Right lobe of liver (tissue), 6 donors: ENCODE results near the gene ODC1. TPM values are rescaled to one million over a fixed set of nuclear protein-coding genes. Genes with fewer than 3 reads are reported as not detected.

Experiments
- ATAC-seq, 4 donors: fragments of 200-7000 bp; cut with Tn5 transposase; one replicate each; pipeline ENCODE4 v1.9.1; 2020; ENCODE audit warnings: mild to moderate bottlenecking in 4 of 4, moderate library complexity in 4 of 4
- DNase-seq, 3 donors: peaks; one replicate each; pipeline ENCODE4 v3.0.0-alpha.2; 2020
- H3K27ac ChIP-seq, 3 donors: fragments of 200-600 bp; one replicate each; pipeline ENCODE4 v1.8.0; 2022
- H3K27me3 ChIP-seq, 2 donors: fragments of 200-600 bp; one replicate each; pipeline ENCODE4 v1.8.0; 2022
- H3K36me3 ChIP-seq, 4 donors: fragments of 200-600 bp; sonication (generic) in 1 of 4; one replicate each; pipeline versions ENCODE4 v1.5.1 to v1.8.0; 2017 to 2022; ENCODE audit warnings: control low read depth in 1 of 4
- H3K4me1 ChIP-seq, 4 donors: fragments of 200-600 bp; sonication (generic) in 1 of 4; one replicate each; pipeline versions ENCODE4 v1.5.1 to v1.8.0; 2017 to 2022; ENCODE audit warnings: control low read depth in 1 of 4
- H3K4me3 ChIP-seq, 3 donors: fragments of 200-600 bp; one replicate each; pipeline ENCODE4 v1.8.0; 2022
- H3K9me3 ChIP-seq, 4 donors: fragments of 200-600 bp; sonication (generic) in 1 of 4; one replicate each; pipeline versions ENCODE4 v1.5.1 to v1.8.0; 2017 to 2022; ENCODE audit warnings: control low read depth in 1 of 4
- CTCF ChIP-seq, 4 donors: fragments of 200-600 bp in 3 of 4; fragments of 450-650 bp in 1 of 4; IDR thresholded peaks; one replicate each; pipeline versions ENCODE4 v1.5.1 to v1.8.0; 2016 to 2022; ENCODE audit warnings: antibody characterized with exemption in 4 of 4, mild to moderate bottlenecking in 2 of 4
- POLR2A ChIP-seq: fragments of 450-650 bp; IDR thresholded peaks from one replicate; pipeline ENCODE4 v1.6.1; 2017; ENCODE audit warnings: antibody characterized with exemption, mild to moderate bottlenecking
- WGBS: methylation state at CpG from one replicate; pipeline ENCODE4 v1.1.6; 2018; ENCODE audit warnings: low coverage, low lambda C conversion rate; ENCODE audit not compliant: insufficient coverage; ENCODE audit errors: missing lambda C conversion rate; 5-methylcytosine and 5-hydroxymethylcytosine counted together
- intact Hi-C, 2 donors: fragments of 100-400 bp; cut with DNase I; formaldehyde crosslinking; loops; one replicate each; pipeline versions ENCODE4 v1.11.2 to v1.14.1; 2022
- total RNA-seq, 6 experiments: library from RNA; depleted of rRNA in 2 of 6; stranded (reverse); fragments of >200 nt in 2 of 6; fragmentation: NEBNext Ultra II Directional in 3 of 6; extraction: Animal tissue kit (Norgen Biotek cat#: 25700) in 3 of 6; gene quantifications; one replicate each; pipeline versions ENCODE4 v1.1.0 to v1.2.4, GENCODE V29; 2016 to 2023
- donor health status: DM: no; HTN: yes; CAD: no.
- donor health status: DM: no; HTN: no; CAD: no.
- donor health status: DM: no; HTN: no; CAD: no.
- donor health status: DM: no; HTN: yes; CAD: no.
- donor health status: DM: no; HTN: yes; CAD: no.

ODC1 gene
- total RNA-seq, 6 experiments from 2014 or later: 14.4 to 197 (median 28.6) TPM

- Histone ChIP-seq H3K27me3 (no peaks in the 10 kb centered on the region), H3K36me3 (no peaks in the 10 kb centered on the region), H3K4me1 (peaks cover 0 to 39% (median 11%) of the 10 kb centered on the region in 4 donors), H3K9me3 (no peaks in the 10 kb centered on the region), H3K27ac (no peak overlapping the region), H3K4me3 (no peak overlapping the region)
- ATAC-seq: no peak
- intact Hi-C loops: no loop called here
- WGBS: 80% methylated on average over 1 of the region's 9 CpGs
- DNase-seq: no peak
- TF ChIP-seq CTCF (IDR thresholded peaks at IDR 0.05): no peak
- no peak for TF ChIP-seq POLR2A
These were observed 5.8 kb upstream of the ODC1 start for GRCh38 chr2:10453905-10454298.

- 71% methylated on average over 17 of the region's 17 CpGs for WGBS
- H3K27ac ChIP-seq: peak overlapping the region in 1 of 3 donors; percentile 8
These were observed 5.1 kb upstream of the ODC1 start for GRCh38 chr2:10452956-10453904.

GRCh38 chr2:10452312-10452711 is 4.2 kb upstream of the ODC1 start:
- TF ChIP-seq CTCF (IDR thresholded peaks at IDR 0.05) (no peak), POLR2A (peak; percentile 56)
- peak; percentile 34 to 64 (median 48) for ATAC-seq
- Histone ChIP-seq H3K36me3 (no peaks in the 10 kb centered on the region), H3K27me3 (no peaks in the 10 kb centered on the region), H3K4me1 (peaks cover 0 to 35% (median 11%) of the 10 kb centered on the region in 4 donors), H3K4me3 (no peak overlapping the region), H3K9me3 (no peaks in the 10 kb centered on the region), H3K27ac (peak overlapping the region; percentile 7 to 58 (median 56))
- 6% methylated on average over 3 of the region's 3 CpGs for WGBS
- intact Hi-C loops: no loop called here
- peak; percentile 80 to 94 (median 88) for DNase-seq

More at GRCh38 chr2:10452956-10453904, 5.1 kb upstream of the ODC1 start:
- ATAC-seq (no peak), DNase-seq (no peak)
- Histone ChIP-seq H3K9me3 (no peaks in the 10 kb centered on the region), H3K36me3 (no peaks in the 10 kb centered on the region), H3K4me1 (peaks cover 0 to 39% (median 11%) of the 10 kb centered on the region in 4 donors), H3K27me3 (no peaks in the 10 kb centered on the region), H3K4me3 (no peak overlapping the region)
- intact Hi-C loops: no loop called here
- TF ChIP-seq POLR2A (no peak), CTCF (IDR thresholded peaks at IDR 0.05) (no peak)

- TF ChIP-seq CTCF (IDR thresholded peaks at IDR 0.05): no peak
- no peak for TF ChIP-seq POLR2A
- H3K27ac ChIP-seq: peak overlapping the region; percentile 7 to 58 (median 56)
- H3K36me3 ChIP-seq: no peaks in the 10 kb centered on the region
- intact Hi-C loops: no loop called here
- ATAC-seq (no peak), DNase-seq (no peak)
- H3K4me3 ChIP-seq: no peak overlapping the region
- peaks cover 0 to 39% (median 13%) of the 10 kb centered on the region in 4 donors for H3K4me1 ChIP-seq
- no peaks in the 10 kb centered on the region for H3K9me3 ChIP-seq
- WGBS: 95% methylated on average over 6 of the region's 6 CpGs
- H3K27me3 ChIP-seq: no peaks in the 10 kb centered on the region
These were observed 3.7 kb upstream of the ODC1 start for GRCh38 chr2:10451819-10452218.
